GM13976 (cell line): ENCODE results near the gene PLXNC1.

ENCODE experiments used
- DNase-seq: peaks from one replicate; pipeline ENCODE4 v3.0.0; 2012; ENCODE audit warnings: low spot score
- CTCF ChIP-seq: IDR thresholded peaks from 2 replicates; pipeline ENCODE4 v1.5.1; 2012; ENCODE audit warnings: borderline replicate concordance, mild to moderate bottlenecking; ENCODE audit not compliant: insufficient read depth; ENCODE audit errors: extremely low read depth, missing control alignments, control extremely low read depth
- in situ Hi-C: fragments of 300-500 bp; cut with MboI; formaldehyde crosslinking; loops from one replicate; pipeline ENCODE4 v1.12.0; 2022; ENCODE audit warnings: low sequenced_read_pairs, mixed read lengths, inconsistent platforms; ENCODE audit not compliant: unreplicated experiment

Gene PLXNC1

GRCh38 chr12:94262228-94263010 is 114.0 kb downstream of the PLXNC1 start:
- peak; percentile 74 for DNase-seq
- TF ChIP-seq CTCF: no peak
- in situ Hi-C loops: no loop called here

- in situ Hi-C loops: no loop called here
- peak; percentile 67 for DNase-seq
- TF ChIP-seq CTCF: no peak
Observed at GRCh38 chr12:94263011-94263811, 114.8 kb downstream of the PLXNC1 start.

GRCh38 chr12:94263905-94264561 is 115.7 kb downstream of the PLXNC1 start:
- TF ChIP-seq CTCF: no peak
- no peak for DNase-seq
- in situ Hi-C loops: no loop called here

- no peak for DNase-seq
- TF ChIP-seq CTCF: no peak
- in situ Hi-C loops: no loop called here
Observed at GRCh38 chr12:94264736-94265485, 116.5 kb downstream of the PLXNC1 start.

- no peak for DNase-seq
- in situ Hi-C loops: no loop called here
Observed at GRCh38 chr12:94265539-94265938, 117.2 kb downstream of the PLXNC1 start.

More at GRCh38 chr12:94265539-94265938, 117.2 kb downstream of the PLXNC1 start:
- no peak for TF ChIP-seq CTCF
